ENCODE results near the gene SMIM35.
"Not testable (repeated sequence)": the region's sequence is repeated elsewhere in the genome, so short reads cannot be mapped to it uniquely, and the experiment has no call there.

Gene SMIM35

GRCh38 chr11:118017631-118018315, 69.0 kb downstream of the SMIM35 start:
- no peak for DNase-seq

GRCh38 chr11:118017111-118017510, 69.7 kb downstream of the SMIM35 start:
- no peak for DNase-seq

- DNase-seq: no peak
Measured at GRCh38 chr11:118016104-118016503, 70.7 kb downstream of the SMIM35 start.

DNA sequence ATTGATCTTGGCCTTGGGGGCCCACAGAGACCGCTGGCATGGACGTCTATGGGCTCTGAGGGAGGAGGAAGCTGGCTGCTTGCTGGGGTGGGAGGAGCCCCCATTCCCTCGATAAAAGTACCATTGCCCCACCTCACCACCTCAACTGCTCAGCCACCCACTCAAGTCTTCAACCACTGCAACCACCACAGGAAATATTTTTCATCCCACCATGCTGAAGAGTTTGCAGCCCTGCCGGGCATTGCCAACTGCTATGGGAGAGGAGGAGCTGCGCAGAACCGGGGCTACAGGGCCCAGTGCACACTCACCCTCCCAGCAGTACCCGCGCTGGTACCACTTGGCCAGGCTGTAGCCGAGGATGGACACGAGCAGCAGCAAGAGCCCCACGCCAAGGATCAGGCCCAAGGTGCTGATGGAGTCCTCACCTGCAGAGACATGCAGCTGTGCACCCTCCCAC, 71.3 kb downstream of the SMIM35 start:
- DNase-seq: no peak

GRCh38 chr11:118014022-118014421, 72.7 kb downstream of the SMIM35 start:
- no peak for DNase-seq

DNA sequence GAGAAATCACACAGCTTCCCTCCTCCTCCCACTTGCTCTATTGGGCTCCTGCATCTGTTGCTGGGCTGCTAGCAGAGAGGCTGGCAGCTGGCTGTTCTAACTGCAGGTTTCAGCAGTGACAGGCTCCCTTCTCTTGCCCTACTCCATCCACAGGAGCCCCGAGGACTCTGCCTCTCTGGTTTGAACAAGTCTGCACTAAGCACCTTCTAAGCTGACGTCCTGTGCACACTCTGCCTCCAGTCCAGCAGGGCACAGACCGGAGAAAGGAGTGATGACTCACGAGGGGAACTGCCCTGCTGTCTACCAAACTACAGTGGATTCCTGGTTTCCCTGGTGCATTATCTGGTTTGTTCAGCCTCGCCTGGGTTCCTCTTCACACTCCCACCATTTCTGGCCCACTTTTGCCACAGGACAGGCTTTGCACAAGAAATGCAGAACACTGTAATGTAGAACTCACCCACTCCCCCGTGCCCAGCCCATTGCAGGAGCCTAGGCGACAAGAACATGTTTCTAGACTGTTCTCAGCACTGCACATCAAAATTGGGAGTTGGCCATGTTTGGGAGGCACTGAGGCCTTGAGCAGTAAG, 74.6 kb downstream of the SMIM35 start:
- DNase-seq: no peak

- no peak for DNase-seq
Measured at GRCh38 chr11:118010738-118011461, 75.9 kb downstream of the SMIM35 start.

- DNase-seq: no peak
Measured at GRCh38 chr11:118009864-118010737, 76.7 kb downstream of the SMIM35 start.

DNA sequence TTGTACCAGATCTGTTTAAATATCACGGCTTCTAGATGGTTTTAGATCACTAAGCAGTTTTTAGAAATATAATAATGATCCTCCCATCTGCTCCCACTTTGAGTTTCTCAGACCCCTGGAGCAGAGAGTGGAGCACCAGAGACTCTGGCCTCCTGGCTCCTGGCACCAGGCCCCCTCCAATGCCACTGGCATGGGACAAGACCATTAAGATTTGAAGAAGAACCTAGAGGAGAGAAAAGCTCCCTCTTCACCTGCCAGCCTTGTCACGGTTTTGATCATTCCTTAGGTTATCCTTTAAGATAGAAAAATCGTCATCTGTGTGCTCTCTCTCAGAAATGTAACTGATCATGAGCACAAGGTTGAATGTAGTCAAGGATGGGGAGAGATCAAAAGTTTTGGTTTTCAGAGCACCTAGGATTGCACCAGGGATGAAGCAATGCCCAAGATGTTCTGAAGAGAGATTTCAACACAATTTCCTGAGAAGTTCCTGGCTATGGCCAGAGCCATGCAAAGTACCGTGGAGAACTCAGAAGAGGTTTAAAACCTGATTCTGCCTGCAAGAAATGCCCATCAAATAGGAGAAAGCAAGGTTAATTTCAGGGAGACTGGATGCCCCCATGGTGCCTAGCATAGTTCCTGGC, 78.4 kb downstream of the SMIM35 start:
- no peak for DNase-seq

GRCh38 chr11:118007563-118008270, 79.0 kb downstream of the SMIM35 start:
- not testable (repeated sequence) for DNase-seq

GRCh38 chr11:118007040-118007439, 79.7 kb downstream of the SMIM35 start:
- no peak for DNase-seq

DNA sequence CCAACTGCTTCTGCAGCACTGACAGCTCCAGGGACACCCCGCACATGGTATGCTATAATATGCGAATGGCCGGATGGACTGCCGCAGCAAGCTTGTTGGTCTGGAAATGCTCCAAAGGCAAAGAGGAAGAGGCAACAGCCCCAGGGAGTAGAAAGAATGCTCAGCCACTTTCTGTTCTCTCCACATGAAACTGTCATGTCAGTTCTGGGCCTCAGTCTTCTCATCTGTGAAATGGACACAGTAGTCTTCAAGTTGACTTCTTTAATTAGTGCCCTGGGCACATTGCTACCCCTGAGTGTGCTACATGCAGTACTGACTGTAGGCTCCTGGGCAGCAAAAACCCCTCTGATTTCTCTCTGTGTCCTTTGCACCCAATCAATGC, 80.6 kb downstream of the SMIM35 start:
- DNase-seq: no peak

- DNase-seq: no peak
Measured at GRCh38 chr11:118005224-118006152, 81.3 kb downstream of the SMIM35 start.

DNA sequence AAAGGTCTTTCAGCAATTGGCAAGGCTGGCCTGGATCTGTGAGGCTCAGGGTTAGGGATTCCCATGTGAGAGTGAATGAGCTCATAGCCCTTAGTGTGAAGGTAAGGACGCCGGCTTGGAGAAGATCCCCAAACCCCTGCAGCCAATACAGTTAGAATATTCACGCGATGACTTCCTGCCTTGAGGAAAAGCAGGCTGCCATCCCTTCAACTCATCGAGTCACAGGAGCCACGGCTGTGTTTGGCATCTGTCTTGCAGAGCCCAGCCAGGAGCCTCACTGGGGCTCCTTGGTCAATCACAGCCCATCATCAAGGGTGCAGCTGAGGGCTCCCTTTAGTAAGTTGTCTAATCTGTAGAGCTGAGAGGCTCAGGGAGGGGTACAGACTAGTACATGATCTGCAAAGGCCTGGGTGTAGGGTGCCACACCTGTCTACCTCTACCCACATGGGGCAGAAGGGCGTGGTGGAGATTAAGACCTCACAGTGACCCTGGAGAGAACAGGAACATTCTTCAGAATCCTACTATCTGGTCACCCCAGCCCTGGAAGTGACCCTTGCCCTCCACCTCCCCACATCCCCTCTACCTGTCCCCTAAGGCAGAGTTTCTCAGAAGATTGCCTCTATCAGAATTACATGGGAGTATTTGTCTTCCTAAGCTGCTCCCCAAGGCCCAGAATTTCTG, 82.1 kb downstream of the SMIM35 start:
- no peak for DNase-seq

- no peak for DNase-seq
Measured at GRCh38 chr11:118003456-118003855, 83.3 kb downstream of the SMIM35 start.

GRCh38 chr11:118002541-118003423, 84.0 kb downstream of the SMIM35 start:
- peak; percentile 61 to 65 for DNase-seq

DNA sequence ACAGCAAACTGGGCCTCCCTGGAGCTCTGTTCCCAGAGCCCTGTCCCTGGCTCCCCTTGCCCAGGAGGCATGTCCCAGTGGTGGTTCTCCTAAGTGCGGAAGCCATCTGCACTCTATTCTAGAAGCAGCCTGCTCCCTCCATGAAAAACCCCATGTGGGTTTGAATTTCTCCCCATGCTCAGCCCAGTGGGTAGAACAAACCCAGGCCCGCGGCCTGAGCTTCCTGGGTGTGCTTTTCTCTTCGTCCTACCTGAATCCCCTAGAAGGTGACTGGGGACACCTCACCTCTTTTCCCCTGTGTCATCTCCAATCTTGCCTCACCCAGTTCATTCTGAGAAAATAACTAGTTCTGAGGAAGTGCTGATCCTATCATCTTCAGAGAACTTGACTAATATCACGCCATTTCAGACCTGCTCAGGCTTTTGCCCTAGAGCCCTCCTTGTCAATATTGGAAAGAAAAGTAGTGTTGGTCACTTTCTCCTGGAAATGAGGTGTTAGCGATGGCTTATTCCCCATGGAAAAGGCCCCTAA, 84.7 kb downstream of the SMIM35 start:
- peak; percentile 56 for DNase-seq

DNA sequence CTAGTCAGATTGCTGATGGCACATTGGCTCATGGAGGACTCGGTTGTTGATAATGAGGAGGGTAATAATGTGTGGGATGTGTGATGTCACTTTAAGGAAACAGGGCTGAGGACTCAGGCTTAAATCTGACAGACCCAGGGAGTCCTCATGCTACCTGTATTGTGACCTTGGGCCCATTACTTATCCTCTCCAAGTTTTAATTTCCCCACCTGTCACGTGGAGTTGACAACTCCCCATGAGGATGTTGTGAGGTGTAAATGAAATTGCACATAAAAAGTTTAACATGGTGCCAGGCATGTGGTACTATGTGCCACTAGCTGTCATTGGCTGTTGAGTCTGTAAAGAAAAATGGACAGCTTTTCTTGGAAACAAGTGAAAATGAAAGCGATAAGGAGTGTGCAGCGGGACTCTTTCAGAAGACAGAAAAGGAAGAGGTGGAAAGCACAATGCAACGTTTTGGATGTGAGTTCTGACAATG, 85.2 kb downstream of the SMIM35 start:
- DNase-seq: no peak

DNA sequence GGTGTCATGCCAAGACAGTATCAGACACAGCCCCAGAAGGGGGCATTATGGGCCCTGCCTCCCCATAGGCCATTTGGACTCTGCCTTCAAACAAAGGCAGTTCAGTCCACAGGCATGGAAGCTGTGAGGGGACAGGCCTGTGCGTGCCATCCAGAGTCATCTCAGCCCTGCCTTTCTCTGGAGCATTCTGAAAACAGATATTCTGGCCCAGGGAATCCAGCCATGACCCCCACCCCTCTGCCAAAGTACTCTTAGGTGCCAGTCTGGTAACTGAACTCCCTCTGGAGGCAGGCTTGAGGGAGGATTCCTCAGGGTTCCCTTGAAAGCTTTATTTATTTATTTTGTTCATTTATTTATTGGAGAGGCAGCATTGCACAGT, 85.9 kb downstream of the SMIM35 start:
- DNase-seq: no peak

Measured in stimulated activated CD4-positive, alpha-beta T cell treated with anti-CD3 and anti-CD28 coated beads, Interleukin-2, amount 100 ng/mL, for 48 hours (primary cell).